HEK293T (cell line): ENCODE results near the gene EME2.

Source experiments
- CTCF ChIA-PET: fragments of 350-600 bp; formaldehyde crosslinking; extraction: SDS; loops from one replicate; lab custom pipeline; 2021; ENCODE audit warnings: antibody characterized with exemption, inconsistent platforms; lab: Yijun Ruan, JAX
- POLR2A ChIA-PET: fragments of 350-600 bp; formaldehyde crosslinking; extraction: SDS; loops from one replicate; lab custom pipeline; 2020; ENCODE audit warnings: antibody characterized with exemption, inconsistent platforms; lab: Yijun Ruan, JAX
- DNase-seq: peaks from one replicate; pipeline ENCODE4 v3.0.0; 2012; ENCODE audit warnings: mixed read lengths; ENCODE audit errors: extremely low spot score
- ARNT ChIP-seq: fragments of 450-650 bp; IDR thresholded peaks from 2 replicates; pipeline ENCODE4 v1.6.1; 2017; ENCODE audit warnings: mild to moderate bottlenecking
- BHLHE40 ChIP-seq: fragments of 450-650 bp; IDR thresholded peaks from 2 replicates; pipeline ENCODE4 v1.6.1; 2016; ENCODE audit warnings: mild to moderate bottlenecking, moderate library complexity, borderline replicate concordance
- CTBP1 ChIP-seq: fragments of 450-650 bp; IDR thresholded peaks from 2 replicates; pipeline ENCODE4 v1.6.1; 2016; ENCODE audit warnings: borderline replicate concordance
- ELF4 ChIP-seq: fragments of 450-650 bp; IDR thresholded peaks from 2 replicates; pipeline ENCODE4 v1.6.1; 2017; ENCODE audit warnings: antibody characterized with exemption
- FOXA1 ChIP-seq: fragments of 450-650 bp; IDR thresholded peaks from 2 replicates; pipeline ENCODE4 v1.6.1; 2016; ENCODE audit warnings: mild to moderate bottlenecking
- FOXK2 ChIP-seq: fragments of 450-650 bp; IDR thresholded peaks from 2 replicates; pipeline ENCODE4 v1.6.1; 2016; ENCODE audit warnings: mild to moderate bottlenecking
- FOXM1 ChIP-seq: fragments of 450-650 bp; IDR thresholded peaks from 2 replicates; pipeline ENCODE4 v1.6.1; 2017; ENCODE audit warnings: mild to moderate bottlenecking, borderline replicate concordance
- HDGF ChIP-seq: fragments of 450-650 bp; IDR thresholded peaks from 2 replicates; pipeline ENCODE4 v1.6.1; 2017; ENCODE audit warnings: antibody characterized with exemption, borderline replicate concordance
- L3MBTL2 ChIP-seq: fragments of 450-650 bp; conservative IDR thresholded peaks from 2 replicates; pipeline ENCODE4 v1.6.1; 2016; ENCODE audit warnings: mild to moderate bottlenecking
- LEF1 ChIP-seq: fragments of 450-650 bp; IDR thresholded peaks from 2 replicates; pipeline ENCODE4 v1.6.1; 2017; ENCODE audit warnings: mild to moderate bottlenecking, borderline replicate concordance
- NFRKB ChIP-seq: fragments of 450-650 bp; IDR thresholded peaks from 2 replicates; pipeline ENCODE4 v1.6.1; 2016; ENCODE audit warnings: mild to moderate bottlenecking, moderate library complexity
- SP1 ChIP-seq: fragments of 450-650 bp; IDR thresholded peaks from 2 replicates; pipeline ENCODE4 v1.6.1; 2017
- SUZ12 ChIP-seq: fragments of 450-650 bp; IDR thresholded peaks from 2 replicates; pipeline ENCODE4 v1.6.1; 2016; ENCODE audit warnings: mild to moderate bottlenecking
- TARDBP ChIP-seq: fragments of 450-650 bp; IDR thresholded peaks from 2 replicates; pipeline ENCODE4 v1.6.1; 2016
- ZNF384 ChIP-seq: fragments of 450-650 bp; IDR thresholded peaks from 2 replicates; pipeline ENCODE4 v1.6.1; 2016
- TF ChIP-seq, protein P1 (sequence below): fragments of 450-650 bp; IDR thresholded peaks from 2 replicates; pipeline ENCODE4 v1.6.1; 2016

The EME2 gene

DNA sequence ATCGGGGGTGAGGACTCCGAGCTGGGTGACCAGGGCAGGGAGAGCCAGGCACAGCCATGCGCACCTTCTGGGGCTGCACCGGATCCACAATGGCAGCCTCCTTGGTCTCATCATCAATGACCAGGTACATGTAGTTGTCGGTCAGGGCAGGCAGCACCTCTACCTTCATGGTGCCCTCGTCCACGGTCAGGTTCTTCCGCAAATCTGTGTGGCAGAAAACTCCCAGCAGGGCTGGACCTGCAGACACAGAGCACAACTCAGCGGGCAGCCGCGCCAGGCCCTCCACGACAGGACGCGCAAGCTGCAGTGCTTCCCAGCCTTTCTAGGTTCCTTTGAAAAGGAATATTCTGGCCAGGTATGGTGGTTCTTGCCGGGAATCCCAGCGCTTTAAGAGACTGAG, 50.2 kb downstream of the EME2 start:
- ChIA-PET CTCF (interaction anchor here (0.7 kb wide), 1 partner anchor 51 kb away, joined by 3 read pairs; no protein-coding TSS in a partner anchor), POLR2A (interaction anchor here (1.2 to 1.5 kb wide), 2 partner anchors 9 to 40 kb away, joined by 4 to 5 read pairs; partner anchors contain the start of genes NUBP2 and SPSB3)
- no peak for DNase-seq
- TF ChIP-seq LEF1 (no peak), BHLHE40 (no peak), ZNF384 (no peak), ARNT (no peak), TARDBP (no peak), HDGF (no peak), NFRKB (no peak), FOXK2 (no peak), SUZ12 (no peak), CTBP1 (no peak), ELF4 (no peak), FOXM1 (no peak), SP1 (no peak), L3MBTL2 (no peak), FOXA1 (no peak)
- TF ChIP-seq, protein P1, sequence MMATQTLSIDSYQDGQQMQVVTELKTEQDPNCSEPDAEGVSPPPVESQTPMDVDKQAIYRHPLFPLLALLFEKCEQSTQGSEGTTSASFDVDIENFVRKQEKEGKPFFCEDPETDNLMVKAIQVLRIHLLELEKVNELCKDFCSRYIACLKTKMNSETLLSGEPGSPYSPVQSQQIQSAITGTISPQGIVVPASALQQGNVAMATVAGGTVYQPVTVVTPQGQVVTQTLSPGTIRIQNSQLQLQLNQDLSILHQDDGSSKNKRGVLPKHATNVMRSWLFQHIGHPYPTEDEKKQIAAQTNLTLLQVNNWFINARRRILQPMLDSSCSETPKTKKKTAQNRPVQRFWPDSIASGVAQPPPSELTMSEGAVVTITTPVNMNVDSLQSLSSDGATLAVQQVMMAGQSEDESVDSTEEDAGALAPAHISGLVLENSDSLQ = no peak

DNA sequence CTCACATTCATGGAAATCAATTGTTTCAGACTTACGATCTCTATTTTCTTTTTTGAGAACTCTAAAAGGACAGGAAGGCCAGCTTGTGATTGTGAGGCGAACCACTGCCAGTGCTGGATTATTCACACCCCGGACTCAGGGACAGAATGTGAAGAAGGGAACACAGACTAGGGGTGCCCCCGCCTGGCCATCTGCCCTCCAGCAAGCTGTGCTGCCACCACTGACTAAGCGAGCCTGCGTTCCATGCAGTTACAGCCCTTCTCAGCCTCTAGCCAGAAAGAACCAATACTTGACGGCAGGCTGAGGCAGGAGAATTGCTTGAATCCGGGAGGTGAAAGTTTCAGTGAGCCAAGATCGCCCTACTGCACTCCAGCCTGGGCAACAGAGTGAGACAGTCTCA, 51.2 kb downstream of the EME2 start:
- CTCF ChIA-PET = interaction anchor here (0.7 kb wide), 1 partner anchor 50 kb away, joined by 3 read pairs; no protein-coding TSS in a partner anchor
- TF ChIP-seq ZNF384 (no peak), LEF1 (no peak), SUZ12 (no peak), ELF4 (no peak), SP1 (no peak), TARDBP (no peak), BHLHE40 (no peak), NFRKB (no peak)
- no peak for DNase-seq
- POLR2A ChIA-PET = interaction anchor here (1.5 kb wide), 2 partner anchors 10 to 41 kb away, joined by 3 to 4 read pairs; partner anchors contain the start of gene NUBP2

DNA sequence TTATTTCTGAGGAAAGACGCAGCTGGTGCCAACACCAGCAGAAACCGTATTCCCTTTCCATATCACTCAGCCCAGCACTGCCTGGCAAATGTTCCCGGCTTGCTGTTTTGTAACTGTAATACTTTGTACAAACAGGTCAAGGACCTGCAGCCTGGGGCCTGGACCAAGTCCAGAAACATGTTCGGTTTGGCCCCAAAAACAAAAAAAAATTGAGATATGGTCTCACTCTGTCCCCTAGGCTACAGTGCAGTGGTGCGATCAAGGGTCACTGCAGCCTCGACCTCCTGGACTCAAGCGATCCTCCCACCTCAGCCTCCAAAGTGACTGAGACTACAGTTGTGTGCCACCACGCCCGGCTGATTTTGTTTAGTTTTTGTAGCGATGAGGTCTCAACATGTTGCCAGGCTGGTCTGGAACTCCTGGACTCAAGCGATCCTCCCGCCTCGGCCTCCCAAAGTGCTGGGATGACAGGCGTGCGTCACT, 52.8 kb downstream of the EME2 start:
- DNase-seq = no peak
- ChIA-PET POLR2A (interaction anchor here (1.0 to 1.5 kb wide), 2 partner anchors 42 to 139 kb away, joined by 3 read pairs; partner anchors contain the start of genes NUBP2 and RPS2), CTCF (no interaction called here)
- TF ChIP-seq CTBP1 = no peak
- no peak for TF ChIP-seq ZNF384
- TF ChIP-seq FOXM1 = no peak
- no peak for TF ChIP-seq SP1
- TF ChIP-seq LEF1 = no peak
- TF ChIP-seq NFRKB = no peak
- TF ChIP-seq ELF4 = no peak
- TF ChIP-seq SUZ12 = no peak
- no peak for TF ChIP-seq HDGF
- TF ChIP-seq ARNT = no peak
- no peak for TF ChIP-seq L3MBTL2
- TF ChIP-seq, protein P1 = no peak
- TF ChIP-seq BHLHE40 = no peak
- TF ChIP-seq FOXK2 = no peak
- no peak for TF ChIP-seq TARDBP
